ENCODE results near the gene NTF4.

NTF4 gene

DNA sequence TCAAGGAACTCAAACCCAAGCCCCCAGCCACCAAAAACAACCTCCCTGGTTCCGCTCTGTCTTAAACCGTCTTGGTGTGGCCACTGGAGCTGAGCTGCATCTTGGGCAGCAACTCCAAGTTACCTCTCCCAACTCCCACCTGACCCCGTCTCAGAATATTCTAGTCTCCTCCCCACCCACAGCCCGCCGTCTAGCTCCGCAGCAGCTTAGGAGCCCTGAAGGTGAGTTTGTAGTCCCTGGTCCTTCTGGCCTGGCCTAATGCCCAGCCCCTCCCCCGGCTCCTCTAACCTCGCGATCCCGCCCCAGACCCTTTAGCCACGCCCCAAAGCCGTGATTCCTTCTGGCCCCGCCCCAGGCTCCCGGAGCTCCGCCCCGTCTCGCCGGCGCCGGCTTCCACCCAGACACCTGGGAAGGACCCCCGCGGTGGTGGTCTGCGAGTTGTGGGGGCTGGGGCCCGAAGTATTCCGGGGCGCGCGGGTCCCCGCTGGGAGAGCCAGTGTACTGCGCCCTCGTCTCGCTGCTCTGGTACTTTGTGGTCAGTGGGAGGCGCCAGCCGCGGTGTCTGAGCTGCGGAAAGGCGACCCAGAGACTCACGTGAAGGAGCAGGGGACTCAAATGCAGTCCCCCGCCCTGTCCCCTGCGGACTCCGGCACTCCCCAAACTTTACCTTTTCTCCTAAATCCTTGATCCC, 45.2 kb downstream of the NTF4 start:
- DNase-seq = peak; percentile 83

DNA sequence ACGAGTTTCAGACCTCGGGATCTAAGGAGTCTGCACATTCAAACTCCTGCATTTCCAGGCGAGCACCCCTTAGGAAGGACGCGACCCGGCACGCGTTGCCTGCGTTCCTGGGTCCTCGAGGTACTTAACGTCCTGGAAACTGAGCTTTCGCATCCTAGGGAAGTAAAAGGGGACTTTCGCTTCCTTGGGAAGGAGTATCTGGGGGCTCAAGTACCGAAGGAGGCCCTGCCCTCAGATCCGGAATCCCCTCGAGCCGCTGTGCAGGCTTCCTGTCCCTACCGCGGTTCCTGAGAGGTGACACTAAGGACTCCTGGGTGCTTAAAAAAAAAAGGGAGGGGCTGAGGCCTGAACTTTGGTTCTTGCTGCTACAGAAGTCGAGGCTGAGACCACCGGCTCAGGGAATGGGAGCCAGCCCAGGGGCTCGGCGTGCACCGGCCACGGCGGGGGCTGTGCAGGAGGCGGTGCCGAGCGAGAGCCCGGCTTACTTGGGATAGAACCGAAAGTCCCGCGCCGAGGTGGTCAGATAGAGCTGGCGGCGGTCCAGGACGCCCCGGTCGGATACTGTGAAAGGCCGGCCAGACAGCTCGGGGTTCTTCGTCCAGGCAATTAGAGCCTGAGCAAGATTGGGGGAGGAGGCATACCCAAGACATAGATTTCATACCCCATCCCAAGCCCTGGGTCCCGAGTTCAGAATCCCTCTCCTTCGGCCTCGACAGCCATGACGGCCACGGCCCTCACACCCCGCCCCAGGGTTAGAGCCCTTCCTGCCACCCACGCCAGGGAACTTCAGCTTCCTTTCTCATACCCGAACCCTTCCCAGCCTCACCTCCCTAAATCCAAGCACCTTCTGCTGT, 46.0 kb downstream of the NTF4 start:
- DNase-seq = peak; percentile 47

DNA sequence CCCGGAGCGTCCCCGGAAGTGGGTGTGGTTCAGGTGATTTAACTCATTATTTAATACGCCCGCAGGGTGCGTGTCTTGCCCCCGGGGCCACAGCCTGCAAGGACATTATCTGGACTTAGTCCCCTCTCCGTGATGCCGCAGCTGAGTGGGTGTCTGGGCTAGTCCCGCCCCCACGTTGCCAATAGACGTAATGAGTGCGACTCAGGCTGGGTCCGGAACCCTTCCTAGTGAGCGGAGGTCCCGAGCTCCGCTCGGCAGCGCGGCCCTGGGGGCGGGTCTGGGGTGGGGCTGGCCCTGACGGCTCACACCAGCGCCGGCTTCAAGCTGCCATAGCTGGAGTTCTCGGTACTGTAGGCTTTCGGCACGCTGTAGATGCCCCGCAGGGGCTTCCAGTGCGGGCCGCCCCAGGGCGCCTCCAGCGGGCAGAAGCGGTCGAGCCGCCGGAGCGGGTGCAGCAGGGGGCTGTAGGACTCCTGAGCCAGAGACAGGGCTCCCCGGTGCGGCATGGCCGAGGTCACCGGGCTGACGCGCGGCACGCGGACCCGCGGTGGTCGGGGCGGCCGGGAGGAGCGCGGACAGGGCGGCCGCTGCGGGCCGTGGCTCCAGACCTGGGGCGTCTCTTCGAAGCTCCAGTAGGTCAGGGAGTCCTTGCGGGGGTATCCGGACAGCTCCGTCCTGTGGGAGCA, 46.8 kb downstream of the NTF4 start:
- DNase-seq = peak; percentile 71

DNA sequence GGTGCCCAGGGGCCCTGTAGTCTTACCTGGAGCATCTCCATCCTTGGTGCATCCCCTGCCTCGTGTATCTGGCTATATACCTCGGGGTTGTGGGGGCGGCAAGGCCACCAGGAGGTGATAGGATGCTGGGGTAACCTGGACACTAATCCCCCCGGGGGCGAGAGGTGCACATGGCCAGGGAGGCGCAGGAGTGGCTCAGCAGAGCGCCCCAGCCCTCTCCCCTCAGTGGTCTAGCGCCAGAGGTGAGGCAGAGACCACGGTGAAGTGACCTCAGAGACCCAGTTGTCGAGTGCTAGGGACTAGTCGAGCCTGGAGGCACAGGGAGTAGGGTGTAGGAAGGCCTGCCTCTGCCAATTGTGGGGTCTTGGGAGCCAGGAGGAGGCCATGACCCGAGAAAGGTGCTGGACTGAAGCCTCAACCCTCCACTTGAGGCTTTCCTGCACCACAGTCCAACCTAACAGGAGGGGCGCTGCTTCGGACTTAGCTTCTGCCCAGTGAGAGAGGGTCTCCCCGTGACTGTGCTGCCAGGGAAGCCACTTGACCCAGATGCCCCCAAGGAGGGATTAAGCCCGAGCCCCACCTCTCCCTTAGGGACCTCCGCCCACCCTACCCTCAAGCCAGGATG, 47.5 kb downstream of the NTF4 start, which contains the start of gene LHB:
Gene LHB (minus strand): TSS at position 51 of the 625 bp plus-strand sequence. CDS start 10 bp downstream, at position 41.
- DNase-seq = no peak

DNA sequence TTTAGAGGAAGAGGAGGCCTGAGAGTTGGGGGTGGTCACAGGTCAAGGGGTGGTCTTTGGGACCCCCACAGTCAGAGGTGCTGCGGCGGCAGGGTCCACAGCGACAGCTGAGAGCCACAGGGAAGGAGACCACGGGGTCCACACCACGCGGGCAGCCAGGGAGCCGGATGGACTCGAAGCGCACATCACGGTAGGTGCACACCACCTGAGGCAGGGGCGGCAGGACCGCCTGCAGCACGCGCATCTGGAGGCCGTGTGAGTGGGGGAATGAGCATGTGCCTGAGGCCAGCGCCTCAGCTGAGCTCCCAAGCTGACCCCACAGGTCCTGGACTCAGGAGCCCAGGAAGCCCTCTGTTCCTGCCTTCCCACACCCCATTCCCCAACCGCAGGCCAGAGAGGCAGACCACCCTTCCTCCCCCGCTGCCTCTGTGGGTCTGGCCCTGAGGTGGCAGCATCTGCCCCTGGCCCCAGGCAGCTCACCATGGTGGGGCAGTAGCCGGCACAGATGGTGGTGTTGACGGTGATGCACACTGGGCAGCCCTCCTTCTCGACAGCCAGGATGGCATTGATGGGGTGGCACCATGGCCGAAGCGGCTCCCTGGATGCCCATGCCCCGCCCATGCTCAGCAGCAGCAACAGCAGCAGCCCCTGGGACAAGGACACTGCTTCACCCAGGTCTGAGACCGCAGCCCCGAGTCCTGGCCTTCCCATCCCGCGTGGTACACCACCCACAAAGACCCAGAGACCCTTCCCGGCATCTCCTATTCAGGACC, 48.4 kb downstream of the NTF4 start:
- DNase-seq = no peak

DNA sequence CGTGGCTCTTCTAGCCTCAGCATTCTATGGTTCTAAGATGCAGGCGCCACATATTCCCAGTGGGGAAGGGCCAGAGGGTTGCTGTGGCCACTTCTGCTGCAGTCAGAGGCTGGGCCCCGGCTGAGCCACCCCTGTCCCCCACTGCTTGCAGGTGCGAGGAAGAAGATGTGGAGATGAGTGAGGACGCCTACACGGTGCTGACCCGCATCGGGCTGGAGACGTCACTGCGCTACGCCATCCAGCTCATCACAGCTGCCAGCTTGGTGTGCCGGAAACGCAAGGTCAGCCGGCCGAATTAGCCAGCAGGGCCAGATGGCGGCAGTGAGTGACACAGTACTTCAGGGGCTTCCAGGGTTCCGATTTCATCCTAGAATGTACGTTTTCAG, 49.8 kb downstream of the NTF4 start:
- no peak for DNase-seq

DNA sequence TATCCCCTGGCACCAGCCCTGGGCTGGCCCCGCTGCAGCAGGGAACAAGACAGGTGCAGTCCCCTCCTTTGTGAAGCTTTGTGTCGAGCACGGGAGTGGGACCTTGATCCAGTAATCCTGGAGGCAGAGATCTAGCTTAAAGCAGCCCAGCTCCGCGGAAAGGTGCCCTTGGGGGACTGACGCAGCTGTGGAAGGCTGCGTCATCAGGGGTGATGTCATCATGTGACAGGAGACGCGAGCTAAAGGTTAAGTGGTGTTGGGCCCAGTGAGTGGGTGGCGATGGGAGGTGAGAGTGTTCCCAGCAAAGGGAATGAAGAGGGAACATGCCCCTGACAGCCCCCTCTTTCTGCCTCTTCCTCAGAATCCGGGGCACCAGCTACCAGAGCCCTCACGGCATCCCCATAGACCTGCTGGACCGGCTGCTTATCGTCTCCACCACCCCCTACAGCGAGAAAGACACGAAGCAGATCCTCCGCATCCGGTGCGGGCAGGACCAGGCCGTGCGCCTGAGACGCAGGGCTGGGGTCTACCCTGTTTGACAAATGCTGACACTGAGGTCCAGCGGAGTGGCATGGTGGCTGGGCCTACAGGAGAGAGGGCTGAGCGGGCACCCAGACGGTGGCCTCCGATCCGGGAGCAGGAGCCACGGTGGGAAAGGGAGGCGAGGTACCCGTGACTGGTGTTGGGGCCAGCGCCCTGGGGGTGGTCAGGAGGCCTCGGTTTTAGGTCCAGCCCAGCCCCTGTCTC, 50.3 kb downstream of the NTF4 start:
- no peak for DNase-seq

DNA sequence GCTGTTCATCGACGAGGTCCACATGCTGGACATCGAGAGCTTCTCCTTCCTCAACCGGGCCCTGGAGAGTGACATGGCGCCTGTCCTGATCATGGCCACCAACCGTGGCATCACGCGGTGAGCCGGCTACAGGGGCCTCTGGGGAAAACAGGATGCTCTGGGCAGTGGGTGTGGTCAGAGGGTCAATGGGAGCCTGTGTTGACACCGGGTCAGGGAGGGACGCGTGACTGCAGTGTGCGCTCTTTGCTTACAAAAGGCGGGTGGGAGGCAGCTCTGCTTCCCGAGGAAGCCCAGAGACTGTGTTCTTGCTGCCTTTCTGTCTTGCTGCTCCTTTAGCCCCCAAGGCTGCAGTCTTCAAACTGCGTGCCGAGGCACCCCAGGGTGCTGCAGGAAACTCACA, 53.4 kb downstream of the NTF4 start:
- DNase-seq = no peak
